HepG2 (cell line): ENCODE results near the gene PIMREG.

ENCODE experiments used
- ATF2 ChIP-seq: sonication (generic); formaldehyde crosslinking; IDR thresholded peaks from 2 replicates; pipeline ENCODE4 v1.4.0; 2020; ENCODE audit warnings: missing genetic modification reagents
- BCLAF1 ChIP-seq: fragments of 450-650 bp; IDR thresholded peaks from 2 replicates; pipeline ENCODE4 v1.6.1; 2017; ENCODE audit warnings: mild to moderate bottlenecking
- EZH2 ChIP-seq: conservative IDR thresholded peaks from 2 replicates; pipeline ENCODE4 v1.6.1; 2012; ENCODE audit warnings: mild to moderate bottlenecking, low read depth, low read length, moderate library complexity
- FOSL1 ChIP-seq: sonication (generic); formaldehyde crosslinking; IDR thresholded peaks from 2 replicates; pipeline ENCODE4 v1.9.0; 2021; ENCODE audit warnings: missing genetic modification reagents, borderline replicate concordance
- MAX ChIP-seq: IDR thresholded peaks from 2 replicates; pipeline ENCODE4 v1.6.1; 2012; ENCODE audit warnings: inconsistent platforms
- MIER2 ChIP-seq: IDR thresholded peaks from 2 replicates; pipeline ENCODE4 v1.6.1; 2016; ENCODE audit warnings: missing biosample characterization, missing genetic modification reagents
- PHF20 ChIP-seq: sonication (generic); formaldehyde crosslinking; IDR thresholded peaks from 2 replicates; pipeline ENCODE4 v1.5.0; 2020; ENCODE audit warnings: mild to moderate bottlenecking, missing genetic modification reagents
- PRPF4 ChIP-seq: fragments of 200-400 bp; formaldehyde crosslinking; IDR thresholded peaks from 2 replicates; pipeline ENCODE4 v1.6.1; 2016; ENCODE audit warnings: low read length, low read depth; ENCODE audit not compliant: poor library complexity, severe bottlenecking
- SALL2 ChIP-seq: sonication (generic); formaldehyde crosslinking; IDR thresholded peaks from 2 replicates; pipeline ENCODE4 v1.8.1; 2023; ENCODE audit warnings: mild to moderate bottlenecking, missing genetic modification reagents, inconsistent platforms
- ZBTB33 ChIP-seq: sonication (generic); formaldehyde crosslinking; IDR thresholded peaks from 2 replicates; pipeline ENCODE4 v1.4.0; 2020; ENCODE audit warnings: missing genetic modification reagents
- ZNF451 ChIP-seq: sonication (generic); formaldehyde crosslinking; IDR thresholded peaks from 2 replicates; pipeline ENCODE4 v1.5.0; 2020; ENCODE audit warnings: mild to moderate bottlenecking, missing genetic modification reagents

- TF ChIP-seq ZNF451 (CRISPR knock-in tag) (no peak), SALL2 (no peak), PRPF4 (no peak), ZBTB33 (CRISPR knock-in tag) (no peak), MIER2 (no peak), BCLAF1 (no peak), PHF20 (CRISPR knock-in tag) (no peak), FOSL1 (CRISPR knock-in tag) (no peak), MAX (no peak), EZH2 (no peak), ATF2 (CRISPR knock-in tag) (no peak)
These were observed 1.5 kb upstream of the PIMREG start for GRCh38 chr17:6442775-6443174.
